Measurements from ENCODE around the gene GRM8.

GRM8 gene

DNA sequence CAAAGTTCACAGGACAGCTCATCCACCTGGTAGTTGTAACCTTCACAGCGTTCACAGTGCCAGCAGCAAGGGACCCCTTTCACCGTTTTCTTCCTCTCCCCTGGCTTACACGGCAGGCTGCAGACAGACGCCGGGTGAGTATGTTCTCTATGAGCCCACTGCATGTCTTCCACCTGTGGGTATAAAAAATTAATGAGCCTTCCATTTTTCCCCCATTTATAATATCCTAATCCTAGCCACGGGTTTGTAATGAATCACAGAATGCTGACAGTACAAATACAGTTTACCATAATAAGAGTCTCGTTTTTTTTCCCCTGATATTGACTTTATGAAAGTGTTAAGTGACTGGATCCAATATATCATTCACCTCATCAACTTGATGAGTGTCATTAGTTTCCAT is 719.0 kb downstream of the GRM8 start:
- TF ChIP-seq, protein P1, sequence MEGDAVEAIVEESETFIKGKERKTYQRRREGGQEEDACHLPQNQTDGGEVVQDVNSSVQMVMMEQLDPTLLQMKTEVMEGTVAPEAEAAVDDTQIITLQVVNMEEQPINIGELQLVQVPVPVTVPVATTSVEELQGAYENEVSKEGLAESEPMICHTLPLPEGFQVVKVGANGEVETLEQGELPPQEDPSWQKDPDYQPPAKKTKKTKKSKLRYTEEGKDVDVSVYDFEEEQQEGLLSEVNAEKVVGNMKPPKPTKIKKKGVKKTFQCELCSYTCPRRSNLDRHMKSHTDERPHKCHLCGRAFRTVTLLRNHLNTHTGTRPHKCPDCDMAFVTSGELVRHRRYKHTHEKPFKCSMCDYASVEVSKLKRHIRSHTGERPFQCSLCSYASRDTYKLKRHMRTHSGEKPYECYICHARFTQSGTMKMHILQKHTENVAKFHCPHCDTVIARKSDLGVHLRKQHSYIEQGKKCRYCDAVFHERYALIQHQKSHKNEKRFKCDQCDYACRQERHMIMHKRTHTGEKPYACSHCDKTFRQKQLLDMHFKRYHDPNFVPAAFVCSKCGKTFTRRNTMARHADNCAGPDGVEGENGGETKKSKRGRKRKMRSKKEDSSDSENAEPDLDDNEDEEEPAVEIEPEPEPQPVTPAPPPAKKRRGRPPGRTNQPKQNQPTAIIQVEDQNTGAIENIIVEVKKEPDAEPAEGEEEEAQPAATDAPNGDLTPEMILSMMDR (IDR thresholded peaks at IDR 0.05) = no peak
- Histone ChIP-seq H3K4me3 (no peak overlapping the region), H3K27ac (no peak overlapping the region)

DNA sequence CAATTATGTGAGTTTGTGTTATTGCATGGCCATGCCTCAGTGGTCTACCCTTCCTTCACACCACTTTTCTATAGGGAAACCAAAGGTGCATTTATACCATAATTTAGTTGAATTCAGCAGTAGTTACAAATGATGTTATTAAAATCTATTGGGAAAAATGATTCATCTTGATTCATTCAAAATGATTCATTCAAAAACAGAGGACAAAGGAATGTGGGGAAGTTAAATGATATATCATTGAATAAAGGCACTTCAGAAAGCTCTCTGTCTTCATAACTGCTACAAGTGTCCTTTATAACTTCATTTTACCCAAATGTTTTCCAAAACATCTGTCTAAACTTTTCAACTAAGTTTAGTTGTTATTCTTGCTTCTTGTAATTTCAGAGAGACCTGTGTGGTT is 722.9 kb downstream of the GRM8 start:
- Histone ChIP-seq H3K27ac (no peak overlapping the region), H3K4me3 (no peak overlapping the region)
- DNase-seq (ENCODE audit: low spot score) = no peak
- TF ChIP-seq, protein P1 (IDR thresholded peaks at IDR 0.05) = no peak

More for the DNA sequence above, 719.0 kb downstream of the GRM8 start:
- DNase-seq (ENCODE audit: low spot score) = no peak

DNA sequence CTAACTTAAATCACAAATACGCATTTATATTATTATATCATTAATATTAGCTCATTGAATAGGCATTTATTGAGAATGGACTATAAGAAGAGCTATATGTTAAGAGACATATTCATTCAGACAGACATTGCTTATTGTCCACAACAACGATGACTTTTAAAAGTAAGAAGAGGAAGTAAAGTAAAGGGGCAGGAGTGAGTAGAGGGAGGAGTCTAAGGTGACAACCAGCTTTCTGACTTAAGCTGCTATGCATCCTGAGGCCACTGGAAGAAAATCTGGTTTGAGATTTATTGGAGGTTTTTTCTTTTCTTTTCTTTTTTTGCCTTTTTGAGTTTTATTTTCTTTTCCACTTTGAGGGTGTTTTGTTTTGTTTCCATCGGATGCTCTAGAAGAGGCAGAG is 723.5 kb downstream of the GRM8 start:
- Histone ChIP-seq H3K27ac (no peak overlapping the region), H3K4me3 (no peak overlapping the region)
- DNase-seq (ENCODE audit: low spot score) = no peak
- TF ChIP-seq, protein P1 (IDR thresholded peaks at IDR 0.05) = no peak

DNA sequence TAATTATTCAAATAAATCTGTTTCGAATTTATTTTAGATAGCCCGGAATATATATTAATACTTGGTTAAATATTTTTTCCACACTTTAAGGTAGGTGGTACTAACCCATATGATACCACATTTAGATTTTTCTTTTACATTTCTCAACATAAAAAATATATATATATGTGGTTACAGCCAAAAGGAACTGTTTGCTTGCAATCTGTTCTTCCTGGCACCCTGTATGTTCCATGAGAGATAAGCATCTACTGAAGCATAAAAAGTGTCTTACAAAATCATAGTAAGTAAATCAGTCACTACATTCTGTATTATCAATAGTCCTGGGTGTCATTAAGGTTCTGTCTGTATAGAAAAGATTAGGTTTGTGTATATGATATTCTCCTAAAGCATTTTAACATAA is 726.8 kb downstream of the GRM8 start:
- Histone ChIP-seq H3K27ac (no peak overlapping the region), H3K4me3 (no peak overlapping the region)
- no peak for DNase-seq (ENCODE audit: low spot score)
- TF ChIP-seq, protein P1 (IDR thresholded peaks at IDR 0.05) = no peak

DNA sequence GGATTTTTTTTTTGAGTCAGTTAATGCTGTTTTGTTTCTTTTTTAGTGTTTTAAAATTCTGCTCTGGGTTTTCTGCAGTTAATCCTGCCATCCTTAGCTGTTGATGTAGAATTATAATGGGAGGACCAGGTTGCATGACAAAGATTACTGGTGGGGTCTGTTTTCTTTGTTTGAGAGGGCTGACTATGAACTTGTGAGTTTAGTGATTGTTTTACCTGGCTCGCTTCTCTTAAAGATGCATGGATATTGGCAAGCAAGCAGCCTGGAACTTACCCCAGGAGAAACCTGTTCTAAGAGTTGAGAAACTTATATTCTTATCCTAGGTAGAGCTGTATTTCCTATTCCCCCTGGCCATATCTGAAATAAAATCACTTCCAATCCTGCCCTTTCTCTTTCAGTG is 727.8 kb downstream of the GRM8 start:
- TF ChIP-seq, protein P1 (IDR thresholded peaks at IDR 0.05) = no peak
- no peak for DNase-seq (ENCODE audit: low spot score)
- Histone ChIP-seq H3K4me3 (no peak overlapping the region), H3K27ac (no peak overlapping the region)

DNA sequence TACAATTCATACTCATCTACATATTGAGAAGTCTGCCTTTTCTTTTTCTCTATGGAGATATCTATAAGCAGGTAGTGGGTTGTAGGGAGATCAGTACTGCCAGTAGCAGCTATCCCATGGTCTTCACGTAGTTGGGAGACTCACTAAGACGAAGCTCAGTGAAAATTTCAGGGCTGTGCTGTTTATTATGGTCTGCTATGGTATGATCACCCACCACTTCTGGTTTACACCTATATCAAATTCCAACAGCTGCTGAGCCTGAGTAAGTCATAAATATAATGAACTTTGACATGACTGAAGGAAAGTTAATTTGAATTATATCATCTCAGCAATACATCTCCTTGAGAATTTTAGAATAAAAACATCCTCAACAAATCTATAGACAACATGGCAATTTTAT is 741.7 kb downstream of the GRM8 start:
- no peak for DNase-seq (ENCODE audit: low spot score)
- TF ChIP-seq, protein P1 (IDR thresholded peaks at IDR 0.05) = no peak
- no peak overlapping the region for H3K27ac ChIP-seq
- H3K4me3 ChIP-seq = no peak overlapping the region

DNA sequence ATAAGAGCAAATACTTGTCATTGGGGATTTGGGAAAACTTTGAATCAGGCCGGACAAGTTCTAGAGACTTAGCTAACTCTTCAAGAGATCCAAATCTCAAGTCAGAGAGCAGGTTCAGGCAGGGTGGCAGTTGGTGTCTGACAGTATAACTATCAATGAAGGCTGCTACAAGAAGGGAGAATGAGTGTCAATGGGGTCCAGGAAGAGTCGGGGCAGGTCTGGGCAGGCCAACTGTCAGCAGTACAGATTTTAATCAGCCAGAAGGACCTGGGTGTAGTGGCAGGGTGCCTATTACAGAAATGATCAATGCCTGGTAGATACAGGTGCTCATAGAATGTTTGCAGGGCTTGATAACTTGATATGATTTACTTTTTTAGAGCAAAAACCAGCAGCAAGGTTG is 751.1 kb downstream of the GRM8 start:
- Histone ChIP-seq H3K4me3 (no peak overlapping the region), H3K27ac (no peak overlapping the region)
- TF ChIP-seq, protein P1 (IDR thresholded peaks at IDR 0.05) = no peak
- DNase-seq (ENCODE audit: low spot score) = no peak

Data from coronary artery (tissue), 2 donors.